Endodermal cell (in vitro differentiated cells): ENCODE results near the gene IQCE. TPM values are rescaled to one million over a fixed set of nuclear protein-coding genes. Genes with fewer than 3 reads are reported as not detected.

Experiments used
- DNase-seq: peaks from one replicate; pipeline ENCODE4 v3.0.0-alpha.2; 2017
- H3K27ac ChIP-seq: 2 replicates; pipeline ENCODE4 v1.5.1; 2013; ENCODE audit warnings: mild to moderate bottlenecking, low read depth, low read length, moderate library complexity
- H3K27me3 ChIP-seq: 2 replicates; pipeline ENCODE4 v1.6.1; 2013; ENCODE audit warnings: mild to moderate bottlenecking, low read length, moderate library complexity; ENCODE audit not compliant: insufficient read depth, control insufficient read depth, poor library complexity, severe bottlenecking
- H3K36me3 ChIP-seq: 2 replicates; pipeline ENCODE4 v1.7.0; 2013; ENCODE audit warnings: mild to moderate bottlenecking, low read length, moderate library complexity; ENCODE audit not compliant: control insufficient read depth, insufficient read depth
- H3K4me1 ChIP-seq: one replicate; pipeline ENCODE4 v1.7.0; 2013; ENCODE audit warnings: low read length; ENCODE audit not compliant: control insufficient read depth, insufficient read depth
- H3K4me3 ChIP-seq: 2 replicates; pipeline ENCODE4 v1.5.1; 2013; ENCODE audit warnings: mild to moderate bottlenecking, low read length, moderate library complexity
- H3K9ac ChIP-seq: 2 replicates; pipeline ENCODE4 v1.6.1; 2013; ENCODE audit warnings: mild to moderate bottlenecking, low read length, moderate library complexity; ENCODE audit not compliant: poor library complexity, severe bottlenecking; ENCODE audit errors: extremely low read depth
- H3K9me3 ChIP-seq: 2 replicates; pipeline ENCODE4 v1.6.1; 2013; ENCODE audit warnings: mild to moderate bottlenecking, low read length, moderate library complexity; ENCODE audit not compliant: control insufficient read depth
- H3K27ac Mint-ChIP-seq: 2 replicates; pipeline ENCODE4 v1.8.0; 2020; ENCODE audit warnings: mixed read lengths
- H3K27me3 Mint-ChIP-seq: 2 replicates; pipeline ENCODE4 v1.8.0; 2021; ENCODE audit warnings: mild to moderate bottlenecking, mixed read lengths; ENCODE audit not compliant: insufficient read depth
- H3K36me3 Mint-ChIP-seq: 2 replicates; pipeline ENCODE4 v1.8.0; 2020; ENCODE audit warnings: low read depth, mixed read lengths
- H3K4me1 Mint-ChIP-seq: 2 replicates; pipeline ENCODE4 v1.8.0; 2020; ENCODE audit warnings: mixed read lengths
- H3K4me3 Mint-ChIP-seq: 2 replicates; pipeline ENCODE4 v1.8.0; 2020; ENCODE audit warnings: mild to moderate bottlenecking, moderate library complexity, mixed read lengths
- H3K9me3 Mint-ChIP-seq: 2 replicates; pipeline ENCODE4 v1.8.0; 2020; ENCODE audit warnings: mild to moderate bottlenecking, mixed read lengths
- CTCF ChIP-seq: fragments of 200-600 bp; sonication (generic); conservative IDR thresholded peaks from 2 replicates; pipeline ENCODE4 v1.5.0; 2021; ENCODE audit warnings: antibody characterized with exemption, mild to moderate bottlenecking
- WGBS, 2 experiments: methylation state at CpG; one replicate each; pipeline versions ENCODE4 v1.1.5 to v1.1.7; 2013; ENCODE audit warnings: missing lambda C conversion rate in 2 of 2, mixed read lengths in 1 of 2; ENCODE audit not compliant: insufficient coverage in 1 of 2, insufficient read length in 1 of 2; 5-methylcytosine and 5-hydroxymethylcytosine counted together
- total RNA-seq, 2 donors: library from RNA; stranded (reverse); fragmentation: NEBNext Ultra II Directional in 1 of 2; extraction: Animal tissue kit (Norgen Biotek cat#: 25700) in 1 of 2; gene quantifications; 2 replicates in 1 of 2; 3 replicates in 1 of 2; pipeline ENCODE4 v1.2.1, GENCODE V29; 2021

Gene IQCE
- total RNA-seq, 2 donors from 2014 or later: 15.4 to 20.8 TPM

- Mint-ChIP-seq H3K36me3 (no peaks in the 10 kb centered on the region), H3K27me3 (peaks cover 30% of the 10 kb centered on the region), H3K27ac (no peak overlapping the region), H3K4me1 (peaks cover 43% of the 10 kb centered on the region), H3K9me3 (no peaks in the 10 kb centered on the region), H3K4me3 (peak overlapping the region; percentile 54)
- no peaks in the 10 kb centered on the region for H3K36me3 ChIP-seq
- H3K9ac ChIP-seq: no peak overlapping the region
- peak; percentile 73 for DNase-seq
- 62 to 71% methylated on average over 11 to 18 of the region's 18 CpGs for WGBS, 2 experiments
- H3K9me3 ChIP-seq: no peaks in the 10 kb centered on the region
- no peaks in the 10 kb centered on the region for H3K4me1 ChIP-seq
- H3K4me3 ChIP-seq: no peak overlapping the region
- H3K27me3 ChIP-seq: peaks cover 34% of the 10 kb centered on the region
- peak overlapping the region; percentile 76 for H3K27ac ChIP-seq
- TF ChIP-seq CTCF: no peak
Measured at GRCh38 chr7:2517678-2518507, 40.9 kb upstream of the IQCE start.

DNA sequence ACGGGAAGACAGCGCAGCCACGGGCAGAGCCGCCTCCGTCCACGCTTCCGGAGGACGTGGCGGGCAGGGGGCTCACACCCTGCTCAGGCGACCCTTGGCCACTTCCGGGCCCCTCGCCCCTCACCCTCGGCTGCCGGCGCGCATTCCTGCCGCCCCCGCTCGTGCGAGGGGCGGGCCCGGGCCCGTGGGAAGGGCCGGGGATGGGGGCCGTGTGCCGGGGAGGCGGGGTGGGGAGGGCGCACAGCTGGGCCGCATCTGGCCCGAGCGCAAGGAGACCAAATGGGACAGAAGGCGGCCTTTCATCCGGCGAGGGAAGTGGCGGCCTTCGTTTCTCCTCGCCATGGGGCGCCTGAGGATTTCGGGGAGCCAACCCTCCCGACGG is 40.1 kb upstream of the IQCE start:
- Histone ChIP-seq H3K4me1 (peaks cover 6% of the 10 kb centered on the region), H3K9me3 (no peaks in the 10 kb centered on the region), H3K27ac (no peak overlapping the region), H3K4me3 (peak overlapping the region; percentile 68), H3K9ac (no peak overlapping the region), H3K36me3 (no peaks in the 10 kb centered on the region), H3K27me3 (peaks cover 34% of the 10 kb centered on the region)
- Mint-ChIP-seq H3K36me3 (no peaks in the 10 kb centered on the region), H3K27ac (no peak overlapping the region), H3K4me1 (peaks cover 44% of the 10 kb centered on the region), H3K9me3 (no peaks in the 10 kb centered on the region), H3K4me3 (peak overlapping the region; percentile 54), H3K27me3 (peaks cover 31% of the 10 kb centered on the region)
- TF ChIP-seq CTCF: no peak
- WGBS, 2 experiments: 6 to 13% methylated on average over 14 to 41 of the region's 41 CpGs
- DNase-seq: peak; percentile 64

DNA sequence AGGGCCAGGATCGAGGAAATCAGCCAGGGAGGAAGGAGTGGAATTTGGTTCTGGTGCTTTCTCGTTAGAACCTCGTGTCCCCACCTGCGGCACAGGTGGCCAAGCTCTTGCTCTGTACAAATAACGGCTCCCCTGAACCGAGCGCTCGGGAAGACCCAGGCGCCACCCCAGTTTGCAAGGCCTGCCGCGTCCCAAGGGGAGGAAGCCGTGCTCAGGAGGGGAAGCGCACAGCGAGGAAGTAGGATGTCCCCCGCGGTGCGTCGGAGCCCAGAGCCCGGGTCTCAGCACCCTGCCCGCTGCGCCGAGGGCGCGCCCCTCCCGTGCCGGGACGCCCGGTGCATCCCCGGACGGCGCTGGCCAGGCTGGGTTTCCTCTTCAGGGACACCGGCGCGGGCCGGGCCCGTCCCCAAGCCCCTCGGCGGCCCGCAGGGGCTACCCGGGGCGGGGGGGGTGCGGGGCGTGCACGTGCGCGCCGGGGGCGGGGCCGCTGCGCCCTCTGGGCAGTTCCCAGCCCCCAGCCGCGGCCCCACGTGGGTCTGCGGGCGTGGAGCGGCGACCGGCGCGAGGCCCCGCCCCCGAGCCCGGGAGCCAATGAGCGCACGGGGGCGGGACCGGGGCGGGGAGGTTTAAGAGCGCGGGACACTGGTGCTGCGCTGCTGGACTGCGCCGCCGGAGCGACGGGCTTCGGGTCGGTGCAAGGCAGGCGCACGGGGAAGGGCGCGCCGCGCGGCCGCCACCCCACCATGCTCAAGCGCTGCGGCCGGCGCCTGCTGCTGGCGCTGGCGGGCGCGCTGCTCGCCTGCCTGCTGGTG is 39.5 kb upstream of the IQCE start, which contains the start of gene LFNG:
TSS of gene LFNG (plus strand) at position 656 of the 812 bp plus-strand sequence. CDS start at position 744, 88 bp downstream.
- Histone ChIP-seq H3K9ac (no peak within 1 kb of the TSS), H3K9me3 (no peaks in the 10 kb centered on the region), H3K27me3 (peaks cover 34% of the 10 kb centered on the region), H3K27ac (peak within 1 kb of the TSS; percentile 58), H3K4me1 (peaks cover 7% of the 10 kb centered on the region), H3K4me3 (peak within 1 kb of the TSS; percentile 72), H3K36me3 (no peaks in the 10 kb centered on the region)
- no peak for TF ChIP-seq CTCF
- H3K4me3 Mint-ChIP-seq: peak within 1 kb of the TSS; percentile 82
- no peaks in the 10 kb centered on the region for H3K36me3 Mint-ChIP-seq
- DNase-seq: peak; percentile 91
- H3K27me3 Mint-ChIP-seq: peaks cover 31% of the 10 kb centered on the region
- no peak within 1 kb of the TSS for H3K27ac Mint-ChIP-seq
- peaks cover 44% of the 10 kb centered on the region for H3K4me1 Mint-ChIP-seq
- WGBS, 2 experiments: 0% methylated on average over 12 to 95 of the region's 95 CpGs
- H3K9me3 Mint-ChIP-seq: no peaks in the 10 kb centered on the region
